ENCODE measurements around the gene SLC15A5. TPM values are rescaled to one million over a fixed set of nuclear protein-coding genes. Genes with fewer than 3 reads are reported as not detected.

The SLC15A5 gene
- total RNA-seq, 1 donor from 2014 or later, result not detected

- no peaks in the 10 kb centered on the region for H3K36me3 ChIP-seq
- H3K9me3 ChIP-seq (ENCODE audit: low read depth), result no peaks in the 10 kb centered on the region
- Mint-ChIP-seq H3K4me3 (no peak overlapping the region), H3K9me3 (no peaks in the 10 kb centered on the region), H3K27me3 (ENCODE audit: insufficient read depth, low read depth) (no peaks in the 10 kb centered on the region), H3K4me1 (no peaks in the 10 kb centered on the region), H3K36me3 (no peaks in the 10 kb centered on the region), H3K27ac (no peak overlapping the region)
- H3K4me2 ChIP-seq, result no peak overlapping the region
- TF ChIP-seq EZH2phosphoT487 (IDR thresholded peaks at IDR 0.05) (no peak), EZH2 (IDR thresholded peaks at IDR 0.05) (no peak), CTCF (IDR thresholded peaks at IDR 0.05) (no peak)
- no peaks in the 10 kb centered on the region for H3K4me1 ChIP-seq
- no peak overlapping the region for H3K9ac ChIP-seq
- no peak overlapping the region for H2AFZ ChIP-seq (replicated peaks)
- DNase-seq (ENCODE audit: low spot score), result no peak
- no peak overlapping the region for H3K27ac ChIP-seq
- H3K79me2 ChIP-seq (ENCODE audit: low read depth), result no peaks in the 10 kb centered on the region
- H4K20me1 ChIP-seq (ENCODE audit: low read depth), result no peaks in the 10 kb centered on the region
- no peaks in the 10 kb centered on the region for H3F3A ChIP-seq (ENCODE audit: low read depth)
- H3K4me3 ChIP-seq, result no peak overlapping the region
- H3K27me3 ChIP-seq, result no peaks in the 10 kb centered on the region
Measured at GRCh38 chr12:16218234-16218633, 59.3 kb downstream of the SLC15A5 start.

- Histone ChIP-seq H3K9ac (no peak overlapping the region), H3K27me3 (no peaks in the 10 kb centered on the region), H3K27ac (no peak overlapping the region), H3K79me2 (ENCODE audit: low read depth) (no peaks in the 10 kb centered on the region), H3K36me3 (no peaks in the 10 kb centered on the region), H4K20me1 (ENCODE audit: low read depth) (no peaks in the 10 kb centered on the region), H2AFZ (replicated peaks) (no peak overlapping the region), H3K9me3 (ENCODE audit: low read depth) (no peaks in the 10 kb centered on the region), H3K4me1 (no peaks in the 10 kb centered on the region), H3K4me2 (no peak overlapping the region), H3K4me3 (no peak overlapping the region), H3F3A (ENCODE audit: low read depth) (no peaks in the 10 kb centered on the region)
- TF ChIP-seq EZH2 (IDR thresholded peaks at IDR 0.05) (no peak), CTCF (IDR thresholded peaks at IDR 0.05) (no peak), EZH2phosphoT487 (IDR thresholded peaks at IDR 0.05) (no peak)
- Mint-ChIP-seq H3K36me3 (no peaks in the 10 kb centered on the region), H3K9me3 (no peaks in the 10 kb centered on the region), H3K27ac (no peak overlapping the region), H3K4me3 (no peak overlapping the region), H3K4me1 (no peaks in the 10 kb centered on the region), H3K27me3 (ENCODE audit: insufficient read depth, low read depth) (no peaks in the 10 kb centered on the region)
- DNase-seq (ENCODE audit: low spot score), result no peak
Measured at GRCh38 chr12:16211731-16212130, 65.8 kb downstream of the SLC15A5 start.

GRCh38 chr12:16198884-16199283 lies 78.6 kb downstream of the SLC15A5 start:
- Mint-ChIP-seq H3K36me3 (no peaks in the 10 kb centered on the region), H3K27me3 (ENCODE audit: insufficient read depth, low read depth) (no peaks in the 10 kb centered on the region), H3K4me3 (no peak overlapping the region), H3K4me1 (peaks cover 10% of the 10 kb centered on the region), H3K9me3 (peaks cover 19% of the 10 kb centered on the region), H3K27ac (peak overlapping the region; percentile 39)
- TF ChIP-seq CTCF (IDR thresholded peaks at IDR 0.05) (no peak), EZH2phosphoT487 (IDR thresholded peaks at IDR 0.05) (no peak), EZH2 (IDR thresholded peaks at IDR 0.05) (no peak)
- Histone ChIP-seq H4K20me1 (ENCODE audit: low read depth) (no peaks in the 10 kb centered on the region), H3K79me2 (ENCODE audit: low read depth) (no peaks in the 10 kb centered on the region), H3K9ac (no peak overlapping the region), H3K36me3 (no peaks in the 10 kb centered on the region), H3K4me3 (no peak overlapping the region), H3K9me3 (ENCODE audit: low read depth) (no peaks in the 10 kb centered on the region), H2AFZ (replicated peaks) (peak overlapping the region; percentile 57), H3K4me2 (no peak overlapping the region), H3K27me3 (no peaks in the 10 kb centered on the region), H3K27ac (no peak overlapping the region), H3F3A (ENCODE audit: low read depth) (no peaks in the 10 kb centered on the region), H3K4me1 (peaks cover 7% of the 10 kb centered on the region)
- peak; percentile 53 for DNase-seq (ENCODE audit: low spot score)

Data from neural progenitor cell (in vitro differentiated cells).